Measurements from ENCODE around the gene GPSM3. TPM values are rescaled to one million over a fixed set of nuclear protein-coding genes. Genes with fewer than 3 reads are reported as not detected.

The GPSM3 gene
- total RNA-seq, 1 experiment from 2014 or later = 11.8 TPM

- H2BK5ac ChIP-seq (ENCODE audit: insufficient read length, low read length) = no peak overlapping the region
- Mint-ChIP-seq H3K4me1 (peaks cover 35 to 36% of the 10 kb centered on the region in 2 experiments), H3K4me3 (peak overlapping the region; percentile 91 to 96), H3K36me3 (ENCODE audit: insufficient read depth in 1 of 3, low read depth in 3 of 3) (no peaks in the 10 kb centered on the region), H3K27ac (peak overlapping the region; percentile 100), H3K9me3 (no peaks in the 10 kb centered on the region), H3K27me3 (ENCODE audit: low read depth) (no peaks in the 10 kb centered on the region)
- peak overlapping the region; percentile 20 for H2BK12ac ChIP-seq (ENCODE audit: insufficient read length, low read depth, low read length)
- no peaks in the 10 kb centered on the region for H3K79me1 ChIP-seq (ENCODE audit: insufficient read depth, low read depth, low read length, poor library complexity, severe bottlenecking)
- TF ChIP-seq CTCF (conservative IDR thresholded peaks at IDR 0.05) = no peak; the same call in 2 of the 3 replicates
- H4K5ac ChIP-seq (ENCODE audit: insufficient read length, low read depth, low read length) = peak overlapping the region; percentile 1
- no peak overlapping the region for H2AK5ac ChIP-seq (ENCODE audit: insufficient read length, low read length)
- peak overlapping the region; percentile 97 for H3K18ac ChIP-seq (ENCODE audit: insufficient read length, low read depth, low read length)
- no peak overlapping the region for H4K91ac ChIP-seq (ENCODE audit: insufficient read length, low read depth, low read length)
- peak; percentile 54 for DNase-seq
- peak overlapping the region; percentile 59 for H3T11ph ChIP-seq (ENCODE audit: low read length)
- no peaks in the 10 kb centered on the region for H3K9me3 ChIP-seq (ENCODE audit: control insufficient read depth, low read depth, low read length)
- peak overlapping the region; percentile 35 for H3K9ac ChIP-seq (ENCODE audit: extremely low read depth, insufficient read length, low read length)
- peak overlapping the region; percentile 96 for H3K14ac ChIP-seq (ENCODE audit: insufficient read depth, low read length)
- H4K20me1 ChIP-seq (ENCODE audit: control insufficient read depth, insufficient read depth, insufficient read length) = no peaks in the 10 kb centered on the region
- no peak overlapping the region for H3K56ac ChIP-seq (ENCODE audit: insufficient read length, low read depth, low read length)
- peak overlapping the region; percentile 2 for H4K8ac ChIP-seq (replicated peaks; ENCODE audit: insufficient read length, low read depth, low read length)
- no peak overlapping the region for H2BK20ac ChIP-seq (ENCODE audit: low read depth, low read length, poor library complexity, severe bottlenecking)
- H3K4me2 ChIP-seq (ENCODE audit: insufficient read depth, insufficient read length, low read length) = peak overlapping the region; percentile 68
- H2BK15ac ChIP-seq (ENCODE audit: low read depth, low read length) = no peak overlapping the region
- H2AFZ ChIP-seq (ENCODE audit: low read length) = no peak overlapping the region
- no CpG with 5 or more reads among the region's 28 CpGs for WGBS (ENCODE audit: extremely low coverage, insufficient read length, low lambda C conversion rate)
- no peak overlapping the region for H3K23ac ChIP-seq (ENCODE audit: insufficient read length, low read depth, low read length)
- no peaks in the 10 kb centered on the region for H3K27me3 ChIP-seq (ENCODE audit: insufficient read depth, low read length)
- no peaks in the 10 kb centered on the region for H3K79me2 ChIP-seq (ENCODE audit: insufficient read depth, low read length)
- peak overlapping the region; percentile 93 for H2BK120ac ChIP-seq (ENCODE audit: low read depth, low read length, poor library complexity, severe bottlenecking)
- peak overlapping the region; percentile 9 for H3K27ac ChIP-seq (ENCODE audit: insufficient read length, low read depth, low read length)
- H3K23me2 ChIP-seq (ENCODE audit: insufficient read length, low read depth, low read length, poor library complexity, severe bottlenecking) = peaks cover 9% of the 10 kb centered on the region
- peak overlapping the region; percentile 54; the same call in 1 of the 2 replicates for H3K4ac ChIP-seq (ENCODE audit: low read depth, low read length)
- H3K4me1 ChIP-seq (ENCODE audit: insufficient read depth, low read length) = peaks cover 3% of the 10 kb centered on the region
Measured at GRCh38 chr6:32196682-32197616, 4.5 kb upstream of the GPSM3 start.

Data from H9 (cell line).